GM23248 (cell line): ENCODE data around the gene ZNF853. TPM values are rescaled to one million over a fixed set of nuclear protein-coding genes. Genes with fewer than 3 reads are reported as not detected.

Experiments used
- DNase-seq: peaks from one replicate; pipeline ENCODE4 v3.0.0-alpha.2; 2015
- H2AFZ ChIP-seq: fragments of 200-600 bp; sonication (generic); 2 replicates; pipeline ENCODE4 v1.6.1; 2016; ENCODE audit warnings: antibody characterized with exemption
- H3F3A ChIP-seq: fragments of 200-600 bp; sonication (generic); 2 replicates; pipeline ENCODE4 v1.6.1; 2016; ENCODE audit warnings: mild to moderate bottlenecking, antibody characterized with exemption, mixed run types; ENCODE audit not compliant: insufficient read depth
- H3K27ac ChIP-seq: fragments of 200-600 bp; sonication (generic); 2 replicates; pipeline ENCODE4 v1.5.1; 2016; ENCODE audit warnings: mild to moderate bottlenecking
- H3K27me3 ChIP-seq: fragments of 200-600 bp; sonication (generic); replicated peaks from 2 replicates; pipeline ENCODE4 v1.6.1; 2016; ENCODE audit warnings: mild to moderate bottlenecking; ENCODE audit not compliant: insufficient read depth
- H3K36me3 ChIP-seq: fragments of 200-600 bp; sonication (generic); 2 replicates; pipeline ENCODE4 v1.6.1; 2016; ENCODE audit warnings: low read depth, mild to moderate bottlenecking
- H3K4me1 ChIP-seq: fragments of 200-600 bp; sonication (generic); 2 replicates; pipeline ENCODE4 v1.6.1; 2016; ENCODE audit warnings: mild to moderate bottlenecking; ENCODE audit not compliant: insufficient read depth
- H3K4me2 ChIP-seq: fragments of 200-600 bp; sonication (generic); one replicate; pipeline ENCODE4 v1.6.1; 2016; ENCODE audit warnings: mild to moderate bottlenecking; ENCODE audit not compliant: unreplicated experiment
- H3K4me3 ChIP-seq: fragments of 200-600 bp; sonication (generic); 2 replicates; pipeline ENCODE4 v1.5.1; 2016; ENCODE audit warnings: mild to moderate bottlenecking
- H3K79me2 ChIP-seq: fragments of 200-600 bp; sonication (generic); 2 replicates; pipeline ENCODE4 v1.6.1; 2016; ENCODE audit warnings: mild to moderate bottlenecking; ENCODE audit not compliant: insufficient read depth
- H3K9ac ChIP-seq: fragments of 200-600 bp; sonication (generic); 2 replicates; pipeline ENCODE4 v1.6.1; 2016; ENCODE audit warnings: mild to moderate bottlenecking
- H3K9me2 ChIP-seq: fragments of 200-600 bp; sonication (generic); 2 replicates; pipeline ENCODE4 v1.6.1; 2016; ENCODE audit warnings: mixed run types, mild to moderate bottlenecking, moderate library complexity; ENCODE audit not compliant: insufficient read depth
- H3K9me3 ChIP-seq: fragments of 200-600 bp; sonication (generic); one replicate; pipeline ENCODE4 v1.6.1; 2017; ENCODE audit warnings: low read depth
- H4K20me1 ChIP-seq: fragments of 200-600 bp; sonication (generic); 2 replicates; pipeline ENCODE4 v1.6.0; 2016; ENCODE audit not compliant: insufficient read depth
- EZH2 ChIP-seq: fragments of 200-600 bp; sonication (generic); IDR thresholded peaks from 2 replicates; pipeline ENCODE4 v1.6.1; 2018; ENCODE audit warnings: antibody characterized with exemption, mild to moderate bottlenecking; ENCODE audit not compliant: insufficient read depth, poor library complexity, severe bottlenecking
- EZH2phosphoT487 ChIP-seq: fragments of 200-600 bp; sonication (generic); IDR thresholded peaks from 2 replicates; pipeline ENCODE4 v1.6.1; 2018; ENCODE audit warnings: antibody characterized with exemption, moderate library complexity, mild to moderate bottlenecking, low read depth; ENCODE audit not compliant: insufficient read depth
- WGBS, 2 experiments: methylation state at CpG; one replicate each; pipeline ENCODE4 v1.1.6; 2015 to 2017; ENCODE audit warnings: low lambda C conversion rate in 2 of 2, low coverage in 1 of 2; ENCODE audit errors: missing lambda C conversion rate in 2 of 2; 5-methylcytosine and 5-hydroxymethylcytosine counted together
- in situ Hi-C: fragments of 300-500 bp; cut with MboI; formaldehyde crosslinking; loops from 2 replicates; pipeline ENCODE4 v1.15.0; 2020
- polyA plus RNA-seq: library from polyadenylated mRNA; unstranded; fragments of >200 nt; fragmentation: Nextera tagmentation; extraction: Ambion mirVana; gene quantifications from 2 replicates; pipeline ENCODE4 v1.2.1, GENCODE V29; 2016
- total RNA-seq: library from RNA; depleted of rRNA; stranded (reverse); fragments of >200 nt; shearing (Covaris generic); gene quantifications from 2 replicates; pipeline ENCODE4 v1.2.3, GENCODE V29; 2014

ZNF853 gene
- total and polyA plus RNA-seq, 2 experiments from 2014 or later, result 0.22 TPM; not detected in 1

DNA sequence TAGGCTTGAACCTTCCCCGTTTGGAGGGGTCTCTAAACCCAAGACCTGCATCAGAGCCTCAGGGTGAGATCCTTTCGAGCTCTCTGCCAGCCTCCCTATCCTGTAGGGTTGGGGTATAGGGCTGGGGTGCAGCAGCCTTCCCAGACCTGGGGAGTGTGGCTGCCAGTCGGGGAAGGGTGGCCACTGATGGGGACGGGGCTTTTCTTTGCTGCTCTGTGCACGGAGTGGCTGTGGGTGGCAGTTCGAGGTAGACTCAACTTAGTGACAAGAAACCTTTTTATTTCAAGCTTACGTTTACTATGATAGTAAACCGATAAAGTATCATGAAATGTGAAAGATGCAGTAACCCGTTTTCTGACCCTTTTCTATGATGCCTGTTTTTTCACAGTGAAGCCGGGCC, 34.7 kb downstream of the ZNF853 start:
- Histone ChIP-seq H3K27ac (no peak overlapping the region), H2AFZ (no peak overlapping the region), H3K79me2 (no peaks in the 10 kb centered on the region), H3K9ac (no peak overlapping the region), H3K9me3 (no peaks in the 10 kb centered on the region), H3F3A (no peaks in the 10 kb centered on the region), H3K9me2 (no peaks in the 10 kb centered on the region), H3K36me3 (no peaks in the 10 kb centered on the region; the same call in 1 of the 2 replicates), H3K4me2 (no peak overlapping the region), H3K4me3 (no peak overlapping the region), H4K20me1 (no peaks in the 10 kb centered on the region), H3K4me1 (no peaks in the 10 kb centered on the region), H3K27me3 (no peaks in the 10 kb centered on the region)
- DNase-seq, result no peak
- in situ Hi-C loops, result no loop called here
- TF ChIP-seq EZH2phosphoT487 (no peak), EZH2 (no peak)
- 98 to 99% methylated on average over 10 of the region's 10 CpGs for whole genome bisulfite sequencing, 2 experiments

DNA sequence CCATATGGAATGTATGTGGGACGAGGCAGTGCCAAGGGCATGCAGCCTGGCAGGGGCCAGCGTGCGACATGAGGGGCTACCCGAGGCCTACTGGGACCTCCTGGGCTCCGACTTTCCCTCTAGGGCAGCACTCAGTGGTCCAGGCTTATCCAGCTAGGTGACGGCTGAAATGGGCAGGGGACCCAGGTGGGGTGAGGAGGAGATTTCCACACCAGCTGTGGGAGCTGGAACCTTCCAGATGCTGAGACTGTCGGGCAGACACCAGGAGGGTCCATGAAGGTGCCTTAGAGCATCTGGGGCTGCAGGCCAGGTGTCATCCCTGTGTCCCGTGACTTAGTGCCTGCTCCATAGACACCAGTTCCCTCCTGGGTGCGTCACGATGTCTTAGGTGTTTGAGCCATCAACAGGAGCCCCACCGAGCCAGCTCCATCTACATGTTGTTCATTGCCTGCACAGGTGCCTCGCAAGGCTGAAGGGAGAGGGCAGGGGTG, 35.2 kb downstream of the ZNF853 start:
- no peak overlapping the region for H2AFZ ChIP-seq
- no peaks in the 10 kb centered on the region for H3K79me2 ChIP-seq
- TF ChIP-seq EZH2phosphoT487, result no peak
- no peak for TF ChIP-seq EZH2
- WGBS, 2 experiments, result 91 to 93% methylated on average over 12 of the region's 12 CpGs
- H3F3A ChIP-seq, result no peaks in the 10 kb centered on the region
- H3K36me3 ChIP-seq, result no peaks in the 10 kb centered on the region; the same call in 1 of the 2 replicates
- H3K27me3 ChIP-seq, result no peaks in the 10 kb centered on the region
- no peak overlapping the region for H3K4me3 ChIP-seq
- no peaks in the 10 kb centered on the region for H3K9me3 ChIP-seq
- H4K20me1 ChIP-seq, result no peaks in the 10 kb centered on the region
- no peak overlapping the region for H3K27ac ChIP-seq
- H3K4me1 ChIP-seq, result no peaks in the 10 kb centered on the region
- no peaks in the 10 kb centered on the region for H3K9me2 ChIP-seq
- no peak overlapping the region for H3K4me2 ChIP-seq
- in situ Hi-C loops, result no loop called here
- no peak overlapping the region for H3K9ac ChIP-seq
- no peak for DNase-seq

DNA sequence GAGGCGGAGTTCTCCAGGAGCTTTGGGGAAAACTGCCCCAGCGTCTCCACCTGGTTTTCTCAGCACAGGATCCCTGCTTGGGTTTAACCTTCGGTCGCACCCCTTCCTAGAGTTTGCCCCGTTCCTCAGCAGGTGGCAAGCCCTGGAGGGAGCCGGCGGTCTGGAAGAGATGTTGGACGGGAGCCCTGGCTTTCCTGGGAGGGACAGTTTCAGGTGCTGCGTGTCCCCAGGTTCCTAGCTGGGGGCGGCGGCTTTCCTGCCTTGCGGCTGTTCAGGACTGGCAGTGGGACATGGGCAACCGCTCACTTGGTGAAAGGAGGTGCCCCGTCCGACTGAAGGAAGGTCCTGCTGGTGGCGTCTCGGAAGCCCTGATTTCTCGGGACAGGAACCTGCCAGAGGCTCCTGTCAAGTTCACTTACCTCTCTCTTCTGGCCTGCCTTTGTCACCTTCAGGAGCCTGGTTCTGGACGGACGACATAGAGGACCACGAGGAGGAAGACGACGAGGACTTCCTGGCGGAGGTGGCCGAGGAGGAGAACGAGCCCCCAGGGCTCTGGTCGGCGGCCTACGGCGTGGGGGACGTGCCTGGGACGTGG, 36.5 kb downstream of the ZNF853 start:
- Histone ChIP-seq H3K27ac (no peak overlapping the region), H3K9me3 (no peaks in the 10 kb centered on the region), H3K36me3 (no peaks in the 10 kb centered on the region; the same call in 1 of the 2 replicates), H3K27me3 (no peaks in the 10 kb centered on the region), H3F3A (no peaks in the 10 kb centered on the region), H3K4me2 (no peak overlapping the region), H2AFZ (no peak overlapping the region), H3K4me3 (no peak overlapping the region), H4K20me1 (no peaks in the 10 kb centered on the region), H3K79me2 (no peaks in the 10 kb centered on the region), H3K9ac (no peak overlapping the region), H3K9me2 (no peaks in the 10 kb centered on the region), H3K4me1 (no peaks in the 10 kb centered on the region)
- no peak for DNase-seq
- 98% methylated on average over 32 of the region's 32 CpGs for WGBS, 2 experiments
- TF ChIP-seq EZH2, result no peak
- TF ChIP-seq EZH2phosphoT487, result no peak
- in situ Hi-C loops, result no loop called here

DNA sequence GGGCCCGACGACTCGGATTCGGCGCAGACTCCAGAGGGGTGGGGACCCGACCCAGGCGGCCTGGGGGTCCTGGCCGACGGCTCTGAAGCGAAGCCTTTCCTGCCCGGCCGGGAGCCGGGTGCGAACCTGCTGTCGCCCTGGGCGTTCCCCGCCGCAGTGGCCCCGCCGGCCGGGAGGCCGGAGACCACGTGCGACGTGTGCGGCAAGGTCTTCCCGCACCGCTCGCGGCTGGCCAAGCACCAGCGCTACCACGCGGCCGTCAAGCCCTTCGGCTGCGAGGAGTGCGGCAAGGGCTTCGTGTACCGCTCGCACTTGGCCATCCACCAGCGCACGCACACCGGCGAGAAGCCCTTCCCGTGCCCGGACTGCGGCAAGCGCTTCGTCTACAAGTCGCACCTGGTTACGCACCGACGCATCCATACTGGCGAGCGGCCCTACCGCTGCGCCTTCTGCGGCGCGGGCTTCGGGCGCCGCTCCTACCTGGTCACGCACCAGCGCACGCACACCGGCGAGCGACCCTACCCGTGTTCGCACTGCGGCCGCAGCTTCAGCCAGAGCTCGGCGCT, 37.1 kb downstream of the ZNF853 start:
- DNase-seq, result no peak
- in situ Hi-C loops, result no loop called here
- no peak for TF ChIP-seq EZH2
- TF ChIP-seq EZH2phosphoT487, result no peak
- WGBS, 2 experiments, result 98 to 100% methylated on average over 36 to 72 of the region's 75 CpGs
- Histone ChIP-seq H3K9ac (no peak overlapping the region), H3K4me2 (no peak overlapping the region), H2AFZ (no peak overlapping the region), H3K4me1 (no peaks in the 10 kb centered on the region), H3K36me3 (no peaks in the 10 kb centered on the region; the same call in 1 of the 2 replicates), H3F3A (no peaks in the 10 kb centered on the region), H3K27ac (no peak overlapping the region), H4K20me1 (no peaks in the 10 kb centered on the region), H3K4me3 (no peak overlapping the region), H3K9me2 (no peaks in the 10 kb centered on the region), H3K27me3 (no peaks in the 10 kb centered on the region), H3K9me3 (no peaks in the 10 kb centered on the region), H3K79me2 (no peaks in the 10 kb centered on the region)
